Panc1 (cell line): ENCODE results near the gene TMEM108. TPM values are rescaled to one million over a fixed set of nuclear protein-coding genes. Genes with fewer than 3 reads are reported as not detected.

Experiments used
- ATAC-seq: fragments of 200-7000 bp; cut with Tn5 transposase; 2 replicates; pipeline ENCODE4 v1.9.1; 2020; ENCODE audit warnings: mild to moderate bottlenecking, moderate library complexity
- BruUV-seq: library from RNA; stranded (reverse); fragments of 400-500 nt; replicated peaks from 2 replicates; lab custom pipeline; 2021; lab: Mats Ljungman, UMichigan
- CTCF ChIA-PET: fragments of 300-600 bp; sonication (Branson Sonifier 250); formaldehyde crosslinking; loops from one replicate; lab custom pipeline; 2022; ENCODE audit warnings: antibody characterized with exemption; lab: Charles Lee
- POLR2A ChIA-PET: fragments of 300-600 bp; sonication (Branson Sonifier 250); formaldehyde crosslinking; loops from one replicate; lab custom pipeline; 2022; ENCODE audit warnings: antibody characterized with exemption; lab: Charles Lee
- DNase-seq: peaks from one replicate; pipeline ENCODE4 v3.0.0-alpha.2; 2010; ENCODE audit warnings: low read depth, low spot score
- H3K27ac ChIP-seq: 2 replicates; pipeline ENCODE4 v1.5.1; 2011; ENCODE audit warnings: mild to moderate bottlenecking, low read length, inconsistent platforms
- H3K27me3 ChIP-seq: fragments of 200-500 bp; sonication (Bioruptor generic); 2 replicates; pipeline ENCODE4 v1.6.0; 2014; ENCODE audit warnings: low read length, inconsistent platforms; ENCODE audit not compliant: control insufficient read depth, insufficient read depth
- H3K36me3 ChIP-seq: fragments of 200-500 bp; sonication (Bioruptor generic); 2 replicates; pipeline ENCODE4 v1.5.1; 2014; ENCODE audit warnings: inconsistent platforms, mild to moderate bottlenecking, low read length, moderate library complexity; ENCODE audit not compliant: control insufficient read depth, insufficient read depth
- H3K4me1 ChIP-seq: 2 replicates; pipeline ENCODE4 v1.5.1; 2011; ENCODE audit warnings: inconsistent platforms, mild to moderate bottlenecking, low read length, moderate library complexity; ENCODE audit not compliant: control insufficient read depth, insufficient read depth
- H3K4me3 ChIP-seq, 2 experiments: 2 replicates each; pipeline ENCODE4 v1.5.1; 2011 to 2012; ENCODE audit warnings: low read depth in 2 of 2, low read length in 2 of 2, mild to moderate bottlenecking in 2 of 2, inconsistent platforms in 1 of 2, moderate library complexity in 1 of 2
- H3K9me3 ChIP-seq: fragments of 200-500 bp; sonication (Bioruptor generic); 2 replicates; pipeline ENCODE4 v1.5.1; 2014; ENCODE audit warnings: low read depth, mild to moderate bottlenecking, inconsistent platforms, low read length, moderate library complexity; ENCODE audit not compliant: control insufficient read depth, insufficient read depth
- POLR2AphosphoS5 ChIP-seq: IDR thresholded peaks from 2 replicates; pipeline ENCODE4 v1.6.1; 2012; ENCODE audit warnings: mild to moderate bottlenecking, low read depth, low read length, moderate library complexity
- SIN3A ChIP-seq: IDR thresholded peaks from 2 replicates; pipeline ENCODE4 v1.6.1; 2012; ENCODE audit warnings: low read depth, mild to moderate bottlenecking, low read length, moderate library complexity, borderline replicate concordance; ENCODE audit not compliant: insufficient read depth
- TCF7L2 ChIP-seq: IDR thresholded peaks from 2 replicates; pipeline ENCODE4 v1.6.1; 2011; ENCODE audit warnings: mild to moderate bottlenecking, low read depth, low read length, inconsistent platforms
- in situ Hi-C: cut with HindIII; loops from 2 replicates; pipeline ENCODE4 v1.10.0; 2016; ENCODE audit warnings: low sequenced_read_pairs, low pct_unique_long_range_greater_than_20kb
- intact Hi-C: fragments of 100-400 bp; cut with micrococcal nuclease; formaldehyde crosslinking; loops from one replicate; pipeline ENCODE4 v1.10.0; 2022; ENCODE audit not compliant: unreplicated experiment
- total RNA-seq: library from RNA; stranded (reverse); gene quantifications from one replicate; pipeline ENCODE4 v1.2.1, GENCODE V29; 2021; ENCODE audit not compliant: unreplicated experiment
- TF ChIP-seq, protein P1 (sequence below), 2 experiments: IDR thresholded peaks; 2 replicates each; pipeline ENCODE4 v1.6.1; 2011 to 2012; ENCODE audit warnings: low read depth in 2 of 2, control low read depth in 1 of 2, low read length in 1 of 2, mild to moderate bottlenecking in 1 of 2, moderate library complexity in 1 of 2; ENCODE audit not compliant: insufficient read depth in 1 of 2
- TF ChIP-seq, protein P2 (sequence below): fragments of 450-650 bp; IDR thresholded peaks from 2 replicates; pipeline ENCODE4 v1.5.1; 2017; ENCODE audit warnings: mild to moderate bottlenecking

The TMEM108 gene
- total RNA-seq, 1 experiment from 2014 or later: 0.41 TPM

DNA sequence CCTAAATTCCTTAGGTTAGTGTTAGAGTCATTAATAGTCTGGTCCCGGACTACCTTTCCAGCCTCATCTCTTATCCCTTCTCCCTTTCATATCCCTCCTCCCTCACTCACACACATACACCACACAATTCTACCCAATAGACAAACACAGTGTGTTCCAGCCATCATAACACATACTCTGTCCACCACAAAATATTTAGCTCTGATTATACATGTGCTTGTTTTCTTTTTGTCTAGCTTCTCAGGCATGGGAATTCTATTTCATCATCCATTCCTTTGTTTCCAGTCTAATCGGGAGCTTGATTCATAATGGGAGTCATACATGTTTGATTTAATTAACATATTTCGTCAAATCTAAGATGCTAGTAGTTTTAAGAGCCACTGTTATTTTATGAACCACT lies 199.8 kb downstream of the TMEM108 start:
- no peaks in the 10 kb centered on the region for H3K4me1 ChIP-seq
- intact Hi-C loops (no loop called here), in situ Hi-C loops (no loop called here)
- ChIA-PET CTCF (no interaction called here), POLR2A (no interaction called here)
- ATAC-seq: no peak
- H3K36me3 ChIP-seq: no peaks in the 10 kb centered on the region
- TF ChIP-seq SIN3A (no peak), TCF7L2 (no peak), POLR2AphosphoS5 (no peak)
- TF ChIP-seq, protein P1, sequence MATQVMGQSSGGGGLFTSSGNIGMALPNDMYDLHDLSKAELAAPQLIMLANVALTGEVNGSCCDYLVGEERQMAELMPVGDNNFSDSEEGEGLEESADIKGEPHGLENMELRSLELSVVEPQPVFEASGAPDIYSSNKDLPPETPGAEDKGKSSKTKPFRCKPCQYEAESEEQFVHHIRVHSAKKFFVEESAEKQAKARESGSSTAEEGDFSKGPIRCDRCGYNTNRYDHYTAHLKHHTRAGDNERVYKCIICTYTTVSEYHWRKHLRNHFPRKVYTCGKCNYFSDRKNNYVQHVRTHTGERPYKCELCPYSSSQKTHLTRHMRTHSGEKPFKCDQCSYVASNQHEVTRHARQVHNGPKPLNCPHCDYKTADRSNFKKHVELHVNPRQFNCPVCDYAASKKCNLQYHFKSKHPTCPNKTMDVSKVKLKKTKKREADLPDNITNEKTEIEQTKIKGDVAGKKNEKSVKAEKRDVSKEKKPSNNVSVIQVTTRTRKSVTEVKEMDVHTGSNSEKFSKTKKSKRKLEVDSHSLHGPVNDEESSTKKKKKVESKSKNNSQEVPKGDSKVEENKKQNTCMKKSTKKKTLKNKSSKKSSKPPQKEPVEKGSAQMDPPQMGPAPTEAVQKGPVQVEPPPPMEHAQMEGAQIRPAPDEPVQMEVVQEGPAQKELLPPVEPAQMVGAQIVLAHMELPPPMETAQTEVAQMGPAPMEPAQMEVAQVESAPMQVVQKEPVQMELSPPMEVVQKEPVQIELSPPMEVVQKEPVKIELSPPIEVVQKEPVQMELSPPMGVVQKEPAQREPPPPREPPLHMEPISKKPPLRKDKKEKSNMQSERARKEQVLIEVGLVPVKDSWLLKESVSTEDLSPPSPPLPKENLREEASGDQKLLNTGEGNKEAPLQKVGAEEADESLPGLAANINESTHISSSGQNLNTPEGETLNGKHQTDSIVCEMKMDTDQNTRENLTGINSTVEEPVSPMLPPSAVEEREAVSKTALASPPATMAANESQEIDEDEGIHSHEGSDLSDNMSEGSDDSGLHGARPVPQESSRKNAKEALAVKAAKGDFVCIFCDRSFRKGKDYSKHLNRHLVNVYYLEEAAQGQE (IDR thresholded peaks at IDR 0.05; ENCODE audit: insufficient read depth in 1 of 2, low read depth in 2 of 2, low read length in 1 of 2): no peak
- TF ChIP-seq, protein P2, sequence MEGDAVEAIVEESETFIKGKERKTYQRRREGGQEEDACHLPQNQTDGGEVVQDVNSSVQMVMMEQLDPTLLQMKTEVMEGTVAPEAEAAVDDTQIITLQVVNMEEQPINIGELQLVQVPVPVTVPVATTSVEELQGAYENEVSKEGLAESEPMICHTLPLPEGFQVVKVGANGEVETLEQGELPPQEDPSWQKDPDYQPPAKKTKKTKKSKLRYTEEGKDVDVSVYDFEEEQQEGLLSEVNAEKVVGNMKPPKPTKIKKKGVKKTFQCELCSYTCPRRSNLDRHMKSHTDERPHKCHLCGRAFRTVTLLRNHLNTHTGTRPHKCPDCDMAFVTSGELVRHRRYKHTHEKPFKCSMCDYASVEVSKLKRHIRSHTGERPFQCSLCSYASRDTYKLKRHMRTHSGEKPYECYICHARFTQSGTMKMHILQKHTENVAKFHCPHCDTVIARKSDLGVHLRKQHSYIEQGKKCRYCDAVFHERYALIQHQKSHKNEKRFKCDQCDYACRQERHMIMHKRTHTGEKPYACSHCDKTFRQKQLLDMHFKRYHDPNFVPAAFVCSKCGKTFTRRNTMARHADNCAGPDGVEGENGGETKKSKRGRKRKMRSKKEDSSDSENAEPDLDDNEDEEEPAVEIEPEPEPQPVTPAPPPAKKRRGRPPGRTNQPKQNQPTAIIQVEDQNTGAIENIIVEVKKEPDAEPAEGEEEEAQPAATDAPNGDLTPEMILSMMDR: no peak
- H3K27ac ChIP-seq: no peak overlapping the region
- H3K27me3 ChIP-seq: no peaks in the 10 kb centered on the region
- no peak overlapping the region for H3K4me3 ChIP-seq
- no peak for DNase-seq
- H3K9me3 ChIP-seq: no peaks in the 10 kb centered on the region
- BruUV-seq: no TSS peak

DNA sequence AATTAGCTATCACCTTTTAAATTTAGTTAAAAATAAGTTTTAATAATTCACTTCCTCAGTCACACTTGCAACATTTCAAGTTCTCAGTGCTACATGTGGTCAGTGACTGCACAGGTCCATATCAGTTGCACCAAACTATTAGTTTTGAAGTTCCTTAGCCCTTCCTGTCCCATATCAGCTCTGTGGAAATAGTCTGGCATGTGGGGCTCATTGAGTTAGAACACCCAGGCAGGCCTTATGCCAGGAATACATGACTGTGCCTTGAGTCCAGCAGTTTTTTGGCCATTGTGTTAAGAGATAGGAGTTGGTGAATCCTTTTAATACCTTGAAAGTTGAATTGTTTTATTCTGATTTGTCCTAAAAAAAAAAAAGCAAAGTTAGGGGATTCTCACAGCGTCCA lies 207.9 kb downstream of the TMEM108 start:
- no peak overlapping the region for H3K27ac ChIP-seq
- BruUV-seq: no TSS peak
- no peak overlapping the region for H3K4me3 ChIP-seq
- H3K36me3 ChIP-seq: no peaks in the 10 kb centered on the region
- CTCF ChIA-PET: no interaction called here
- no peaks in the 10 kb centered on the region for H3K9me3 ChIP-seq
- in situ Hi-C loops: no loop called here
- no peak for ATAC-seq
- intact Hi-C loops: no loop called here
- no peak for DNase-seq
- TF ChIP-seq, protein P1 (IDR thresholded peaks at IDR 0.05; ENCODE audit: insufficient read depth in 1 of 2, low read depth in 2 of 2, low read length in 1 of 2): no peak
- TF ChIP-seq SIN3A (no peak), TCF7L2 (no peak), POLR2AphosphoS5 (no peak)
- TF ChIP-seq, protein P2: no peak
- POLR2A ChIA-PET: no interaction called here
- peaks cover 6% of the 10 kb centered on the region; the same call in 1 of the 2 replicates for H3K27me3 ChIP-seq
- no peaks in the 10 kb centered on the region for H3K4me1 ChIP-seq
